SW 1271 (cell line): ENCODE results near the gene NKPD1.

Experiments used
- DNase-seq, 2 experiments: peaks; one replicate each; lab custom pipeline; 2025; lab: John Stamatoyannopoulos, UW

The NKPD1 gene

DNA sequence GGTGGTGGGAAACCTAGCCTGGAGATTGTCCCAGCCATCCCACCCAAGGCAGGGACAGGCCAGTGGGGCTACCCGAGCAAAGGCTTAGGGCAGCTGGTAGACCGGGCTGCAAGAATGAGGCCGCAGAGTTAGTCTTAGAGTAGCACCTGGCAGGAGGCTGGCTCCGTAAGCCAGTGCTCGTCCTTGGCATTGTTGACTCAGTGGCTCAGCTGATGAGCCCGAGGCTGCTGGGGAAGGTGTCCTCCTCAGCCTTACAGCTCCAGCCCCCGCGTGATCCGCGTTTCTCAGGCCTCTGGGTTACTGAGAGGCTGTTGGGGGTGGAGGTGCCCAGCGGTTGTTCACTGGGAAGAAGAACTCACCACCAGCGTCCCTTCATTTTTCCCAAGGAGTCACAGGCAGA lies 43.1 kb downstream of the NKPD1 start:
- DNase-seq = no peak

GRCh38 chr19:45117167-45117594 lies 43.6 kb downstream of the NKPD1 start:
- DNase-seq = no peak

DNA sequence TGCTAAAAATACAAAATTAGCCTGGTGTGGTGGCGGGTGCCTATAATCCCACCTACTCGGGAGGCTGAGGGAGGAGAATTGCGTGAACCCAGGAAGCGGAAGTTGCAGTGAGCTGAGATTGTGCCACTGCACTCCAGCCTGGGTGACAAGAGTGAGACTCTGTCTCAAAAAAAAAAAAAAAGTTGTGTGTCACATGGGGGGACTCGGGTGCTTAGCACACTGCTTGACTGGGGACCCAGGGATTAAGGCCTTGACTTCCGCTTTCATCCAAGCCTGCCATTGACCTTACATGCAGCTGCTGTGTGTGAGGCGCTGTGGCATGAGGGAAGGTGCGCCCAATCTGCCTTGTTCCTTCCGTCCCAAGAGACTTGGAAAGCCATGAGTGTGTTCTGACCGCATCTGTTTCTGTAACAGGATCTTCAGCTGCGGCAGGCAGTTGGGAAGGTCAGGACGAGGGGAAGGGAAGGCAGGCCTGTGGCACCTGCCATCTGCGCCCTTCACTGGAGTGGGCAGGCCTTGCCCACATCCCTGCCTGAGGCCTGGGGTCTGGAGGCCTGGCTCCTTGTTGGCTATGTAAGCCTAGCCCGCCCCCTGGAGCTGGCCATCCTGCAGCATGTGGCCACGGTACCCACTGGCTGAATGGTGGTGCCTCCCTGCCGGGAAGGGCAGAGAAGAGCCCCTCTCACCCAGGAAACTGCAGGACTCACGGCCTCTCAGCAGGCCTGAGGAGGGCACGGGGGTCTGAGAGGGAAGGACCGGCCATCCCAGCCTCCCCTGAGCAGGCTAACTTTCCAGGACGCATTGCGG lies 44.8 kb downstream of the NKPD1 start:
- DNase-seq = no peak

- DNase-seq = no peak
These were observed 46.7 kb downstream of the NKPD1 start for GRCh38 chr19:45114116-45114515.

DNA sequence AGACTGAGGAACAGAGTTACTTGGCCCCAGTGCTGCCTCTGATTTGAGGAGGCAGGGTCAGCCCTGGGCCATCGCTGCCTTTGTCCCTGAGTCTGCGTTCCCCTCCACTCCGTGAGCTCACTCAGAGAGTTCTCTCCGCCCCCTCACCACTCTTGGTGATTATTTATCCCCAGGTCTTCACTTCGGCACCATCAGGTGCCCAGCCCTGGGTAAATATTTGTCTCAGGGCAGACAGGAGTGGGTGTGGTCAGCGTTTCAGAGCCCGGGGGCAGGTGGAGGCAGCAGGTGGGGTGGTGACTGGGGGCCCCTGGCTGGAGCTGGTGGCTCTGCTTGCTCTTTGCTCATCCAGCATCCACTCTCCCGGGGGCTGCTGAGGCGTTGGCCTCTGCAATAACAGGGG lies 47.2 kb downstream of the NKPD1 start:
- DNase-seq = no peak

- DNase-seq = no peak
These were observed 48.5 kb downstream of the NKPD1 start for GRCh38 chr19:45112111-45112827.
